WTC11 (cell line): ENCODE data around the gene JMJD7. TPM values are rescaled to one million over a fixed set of nuclear protein-coding genes. Genes with fewer than 3 reads are reported as not detected.

ENCODE experiments used
- ATAC-seq: fragments of 200-7000 bp; cut with Tn5 transposase; 2 replicates; pipeline ENCODE4 v1.10.0; 2021; ENCODE audit warnings: mild to moderate bottlenecking, moderate library complexity
- CTCF ChIA-PET: fragments of 300-600 bp; sonication (Branson Sonifier 250); formaldehyde crosslinking; loops from one replicate; lab custom pipeline; 2021; ENCODE audit warnings: antibody characterized with exemption; lab: Charles Lee
- POLR2A ChIA-PET: fragments of 350-600 bp; sonication (Branson Sonifier 250); formaldehyde crosslinking; loops from one replicate; lab custom pipeline; 2021; ENCODE audit warnings: antibody characterized with exemption; lab: Charles Lee
- DNase-seq: peaks from one replicate; pipeline ENCODE4 v3.0.0; 2021; ENCODE audit warnings: low spot score
- H3K27ac Mint-ChIP-seq: 2 replicates; pipeline ENCODE4 v1.8.0; 2021; ENCODE audit warnings: mixed read lengths
- H3K27me3 Mint-ChIP-seq: 2 replicates; pipeline ENCODE4 v1.8.0; 2021; ENCODE audit warnings: low read depth, mild to moderate bottlenecking, moderate library complexity, mixed read lengths
- H3K36me3 Mint-ChIP-seq: 2 replicates; pipeline ENCODE4 v1.8.0; 2021; ENCODE audit warnings: mixed read lengths
- H3K4me1 Mint-ChIP-seq: 2 replicates; pipeline ENCODE4 v1.8.0; 2022; ENCODE audit warnings: mixed read lengths
- H3K4me3 Mint-ChIP-seq: 2 replicates; pipeline ENCODE4 v1.8.0; 2021; ENCODE audit warnings: mild to moderate bottlenecking, moderate library complexity, mixed read lengths
- H3K9me3 Mint-ChIP-seq: 2 replicates; pipeline ENCODE4 v1.8.0; 2021; ENCODE audit warnings: mixed read lengths
- CREB1 ChIP-seq: sonication (generic); formaldehyde crosslinking; IDR thresholded peaks from 2 replicates; pipeline ENCODE4 v1.8.0; 2023; ENCODE audit warnings: mild to moderate bottlenecking, missing genetic modification reagents
- EMX1 ChIP-seq: fragments of 250-450 bp; sonication (Bioruptor Pico); IDR thresholded peaks from 2 replicates; pipeline ENCODE4 v1.8.0; 2021; ENCODE audit warnings: mild to moderate bottlenecking
- ESRRA ChIP-seq: sonication (generic); formaldehyde crosslinking; IDR thresholded peaks from 2 replicates; pipeline ENCODE4 v1.8.1; 2022; ENCODE audit warnings: mild to moderate bottlenecking, missing genetic modification reagents, borderline replicate concordance
- FOXK1 ChIP-seq: sonication (generic); formaldehyde crosslinking; IDR thresholded peaks from 2 replicates; pipeline ENCODE4 v1.8.0; 2022; ENCODE audit warnings: mild to moderate bottlenecking, moderate library complexity, missing genetic modification reagents
- GRHL2 ChIP-seq: fragments of 250-450 bp; sonication (Bioruptor Pico); IDR thresholded peaks from 2 replicates; pipeline ENCODE4 v1.8.0; 2022; ENCODE audit warnings: mild to moderate bottlenecking, moderate library complexity; ENCODE audit not compliant: insufficient replicate concordance, severe bottlenecking
- HMGA2 ChIP-seq: fragments of 250-450 bp; sonication (Bioruptor Pico); IDR thresholded peaks from 2 replicates; pipeline ENCODE4 v1.4.0; 2021; ENCODE audit warnings: mild to moderate bottlenecking, moderate library complexity
- NR1H2 ChIP-seq: sonication (generic); formaldehyde crosslinking; IDR thresholded peaks from 2 replicates; pipeline ENCODE4 v1.9.0; 2021; ENCODE audit warnings: mild to moderate bottlenecking, moderate library complexity, missing genetic modification reagents
- SMAD3 ChIP-seq: sonication (generic); formaldehyde crosslinking; IDR thresholded peaks from 2 replicates; pipeline ENCODE4 v1.8.0; 2022; ENCODE audit warnings: missing genetic modification reagents, mild to moderate bottlenecking, borderline replicate concordance
- TEAD1 ChIP-seq: sonication (generic); formaldehyde crosslinking; IDR thresholded peaks from 2 replicates; pipeline ENCODE4 v1.8.0; 2022; ENCODE audit warnings: mild to moderate bottlenecking, missing genetic modification reagents
- TEAD4 ChIP-seq: sonication (generic); formaldehyde crosslinking; IDR thresholded peaks from 2 replicates; pipeline ENCODE4 v1.8.0; 2022; ENCODE audit warnings: mild to moderate bottlenecking, missing genetic modification reagents
- TP53 ChIP-seq: sonication (generic); formaldehyde crosslinking; IDR thresholded peaks from 2 replicates; pipeline ENCODE4 v1.8.1; 2023; ENCODE audit warnings: mild to moderate bottlenecking, missing genetic modification reagents
- ZNF138 ChIP-seq: sonication (generic); formaldehyde crosslinking; conservative IDR thresholded peaks from 2 replicates; pipeline ENCODE4 v1.8.1; 2022; ENCODE audit warnings: mild to moderate bottlenecking, moderate library complexity, missing genetic modification reagents
- ZNF423 ChIP-seq: fragments of 250-450 bp; sonication (Bioruptor Pico); IDR thresholded peaks from 2 replicates; pipeline ENCODE4 v2.1.2; 2022; ENCODE audit warnings: mild to moderate bottlenecking, moderate library complexity
- total RNA-seq: library from RNA; stranded (reverse); gene quantifications from 3 replicates; pipeline ENCODE4 v1.2.3, GENCODE V29; 2021
- TF ChIP-seq, protein P1 (sequence below): sonication (generic); formaldehyde crosslinking; IDR thresholded peaks from 2 replicates; pipeline ENCODE4 v1.8.1; 2023; ENCODE audit warnings: mild to moderate bottlenecking, missing genetic modification reagents, moderate library complexity
- TF ChIP-seq, protein P2 (sequence below): sonication (generic); formaldehyde crosslinking; IDR thresholded peaks from 2 replicates; pipeline ENCODE4 v1.8.1; 2023; ENCODE audit warnings: mild to moderate bottlenecking, missing genetic modification reagents
- TF ChIP-seq, protein P3 (sequence below): sonication (generic); formaldehyde crosslinking; IDR thresholded peaks from 2 replicates; pipeline ENCODE4 v1.8.0; 2023; ENCODE audit warnings: missing genetic modification reagents
- TF ChIP-seq, protein P4 (sequence below): sonication (generic); formaldehyde crosslinking; IDR thresholded peaks from 2 replicates; pipeline ENCODE4 v1.8.1; 2023; ENCODE audit warnings: mild to moderate bottlenecking, missing genetic modification reagents, moderate library complexity

JMJD7 gene
- total RNA-seq, 1 experiment from 2014 or later: 19.9 TPM

DNA sequence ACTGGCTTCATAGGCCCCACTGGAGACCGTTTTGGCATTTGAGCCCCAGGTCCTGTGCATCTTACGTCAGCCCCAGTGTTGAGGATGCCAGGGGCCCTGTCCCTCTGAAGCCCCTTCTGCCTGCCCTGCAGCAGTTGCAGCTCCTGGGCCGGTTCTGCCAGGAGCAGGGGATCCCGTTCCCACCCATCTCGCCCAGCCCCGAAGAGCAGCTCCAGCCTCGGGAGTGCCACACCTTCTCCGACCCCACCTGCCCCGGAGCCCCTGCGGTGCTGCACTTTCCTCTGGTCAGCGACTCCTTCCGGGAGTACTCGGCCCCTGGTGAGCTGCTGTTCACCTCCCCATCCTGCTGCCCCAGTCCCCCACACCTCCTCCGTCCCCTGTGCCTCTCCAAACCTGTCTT, 19.3 kb downstream of the JMJD7 start (continued):
- TF ChIP-seq TEAD1 (CRISPR knock-in tag): no peak

DNA sequence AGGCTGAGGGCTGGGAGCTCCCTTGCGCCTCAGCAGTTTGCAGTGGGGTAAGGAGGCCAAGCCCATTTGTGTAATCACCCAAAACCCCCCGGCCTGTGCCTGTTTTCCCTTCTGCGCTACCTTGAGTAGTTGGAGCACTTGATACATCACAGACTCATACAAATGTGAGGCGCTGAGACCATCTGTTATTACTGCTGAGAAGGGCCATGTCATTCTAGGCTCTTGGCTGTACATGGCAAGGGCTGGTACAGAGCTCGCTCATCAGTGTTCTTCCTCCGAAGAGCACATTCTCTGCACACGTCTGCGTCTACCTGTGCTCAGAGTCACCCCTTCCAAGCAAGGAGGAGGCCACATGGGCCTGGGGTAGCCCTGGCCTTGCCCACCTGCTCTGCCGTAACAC, 20.1 kb downstream of the JMJD7 start:
- CTCF ChIA-PET: interaction anchor here (2.1 to 2.5 kb wide), 2 partner anchors 10 to 57 kb away, joined by 8 read pairs; no protein-coding TSS in a partner anchor
- H3K4me1 Mint-ChIP-seq: no peaks in the 10 kb centered on the region
- ATAC-seq (no peak), DNase-seq (no peak)
- TF ChIP-seq TP53 (CRISPR knock-in tag): no peak
- TF ChIP-seq FOXK1 (CRISPR knock-in tag): no peak
- TF ChIP-seq ZNF423 (CRISPR knock-in tag): no peak
- TF ChIP-seq, protein P1, sequence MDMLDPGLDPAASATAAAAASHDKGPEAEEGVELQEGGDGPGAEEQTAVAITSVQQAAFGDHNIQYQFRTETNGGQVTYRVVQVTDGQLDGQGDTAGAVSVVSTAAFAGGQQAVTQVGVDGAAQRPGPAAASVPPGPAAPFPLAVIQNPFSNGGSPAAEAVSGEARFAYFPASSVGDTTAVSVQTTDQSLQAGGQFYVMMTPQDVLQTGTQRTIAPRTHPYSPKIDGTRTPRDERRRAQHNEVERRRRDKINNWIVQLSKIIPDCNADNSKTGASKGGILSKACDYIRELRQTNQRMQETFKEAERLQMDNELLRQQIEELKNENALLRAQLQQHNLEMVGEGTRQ (CRISPR knock-in tag): no peak
- no peak overlapping the region for H3K27ac Mint-ChIP-seq
- no peak overlapping the region for H3K4me3 Mint-ChIP-seq
- H3K36me3 Mint-ChIP-seq: peaks cover 10% of the 10 kb centered on the region
- no peaks in the 10 kb centered on the region for H3K9me3 Mint-ChIP-seq
- POLR2A ChIA-PET: no interaction called here
- no peaks in the 10 kb centered on the region for H3K27me3 Mint-ChIP-seq

DNA sequence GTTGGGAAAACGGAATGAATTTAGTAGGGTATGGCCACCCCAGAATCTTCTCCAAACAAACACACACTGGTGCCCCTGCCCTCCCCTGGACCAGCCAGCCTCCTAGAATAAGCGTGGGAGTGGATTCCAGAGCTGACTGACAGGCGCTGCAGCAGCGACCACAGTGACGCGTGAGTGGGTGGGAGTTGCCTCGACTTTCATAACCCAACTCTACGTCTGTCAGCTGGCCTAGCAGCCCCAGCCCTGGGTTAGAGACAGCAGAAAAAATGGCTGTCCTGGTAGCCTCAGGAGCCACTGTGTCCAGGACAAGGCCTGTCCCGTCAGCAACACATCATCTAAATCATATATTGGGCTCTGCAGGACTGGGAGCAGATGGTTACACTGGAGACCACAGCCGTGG, 20.7 kb downstream of the JMJD7 start:
- ATAC-seq (no peak), DNase-seq (no peak)
- H3K27me3 Mint-ChIP-seq: no peaks in the 10 kb centered on the region
- peaks cover 10% of the 10 kb centered on the region for H3K36me3 Mint-ChIP-seq
- ChIA-PET CTCF (interaction anchor here (2.1 to 2.5 kb wide), 2 partner anchors 10 to 56 kb away, joined by 8 read pairs; no protein-coding TSS in a partner anchor), POLR2A (no interaction called here)
- no peak for TF ChIP-seq CREB1 (CRISPR knock-in tag)
- TF ChIP-seq GRHL2 (CRISPR knock-in tag): no peak
- no peak for TF ChIP-seq ZNF138 (CRISPR knock-in tag)
- TF ChIP-seq TEAD4 (CRISPR knock-in tag): no peak
- TF ChIP-seq ESRRA (CRISPR knock-in tag): no peak
- TF ChIP-seq, protein P2, sequence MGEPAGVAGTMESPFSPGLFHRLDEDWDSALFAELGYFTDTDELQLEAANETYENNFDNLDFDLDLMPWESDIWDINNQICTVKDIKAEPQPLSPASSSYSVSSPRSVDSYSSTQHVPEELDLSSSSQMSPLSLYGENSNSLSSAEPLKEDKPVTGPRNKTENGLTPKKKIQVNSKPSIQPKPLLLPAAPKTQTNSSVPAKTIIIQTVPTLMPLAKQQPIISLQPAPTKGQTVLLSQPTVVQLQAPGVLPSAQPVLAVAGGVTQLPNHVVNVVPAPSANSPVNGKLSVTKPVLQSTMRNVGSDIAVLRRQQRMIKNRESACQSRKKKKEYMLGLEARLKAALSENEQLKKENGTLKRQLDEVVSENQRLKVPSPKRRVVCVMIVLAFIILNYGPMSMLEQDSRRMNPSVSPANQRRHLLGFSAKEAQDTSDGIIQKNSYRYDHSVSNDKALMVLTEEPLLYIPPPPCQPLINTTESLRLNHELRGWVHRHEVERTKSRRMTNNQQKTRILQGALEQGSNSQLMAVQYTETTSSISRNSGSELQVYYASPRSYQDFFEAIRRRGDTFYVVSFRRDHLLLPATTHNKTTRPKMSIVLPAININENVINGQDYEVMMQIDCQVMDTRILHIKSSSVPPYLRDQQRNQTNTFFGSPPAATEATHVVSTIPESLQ (CRISPR knock-in tag): no peak
- TF ChIP-seq, protein P3, sequence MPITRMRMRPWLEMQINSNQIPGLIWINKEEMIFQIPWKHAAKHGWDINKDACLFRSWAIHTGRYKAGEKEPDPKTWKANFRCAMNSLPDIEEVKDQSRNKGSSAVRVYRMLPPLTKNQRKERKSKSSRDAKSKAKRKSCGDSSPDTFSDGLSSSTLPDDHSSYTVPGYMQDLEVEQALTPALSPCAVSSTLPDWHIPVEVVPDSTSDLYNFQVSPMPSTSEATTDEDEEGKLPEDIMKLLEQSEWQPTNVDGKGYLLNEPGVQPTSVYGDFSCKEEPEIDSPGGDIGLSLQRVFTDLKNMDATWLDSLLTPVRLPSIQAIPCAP (CRISPR knock-in tag): no peak
- no peak for TF ChIP-seq NR1H2 (CRISPR knock-in tag)
- TF ChIP-seq EMX1 (CRISPR knock-in tag): no peak
- H3K27ac Mint-ChIP-seq: peak overlapping the region; percentile 68; the same call in 1 of the 2 replicates
- no peak overlapping the region for H3K4me3 Mint-ChIP-seq
- no peaks in the 10 kb centered on the region for H3K4me1 Mint-ChIP-seq
- no peaks in the 10 kb centered on the region for H3K9me3 Mint-ChIP-seq

DNA sequence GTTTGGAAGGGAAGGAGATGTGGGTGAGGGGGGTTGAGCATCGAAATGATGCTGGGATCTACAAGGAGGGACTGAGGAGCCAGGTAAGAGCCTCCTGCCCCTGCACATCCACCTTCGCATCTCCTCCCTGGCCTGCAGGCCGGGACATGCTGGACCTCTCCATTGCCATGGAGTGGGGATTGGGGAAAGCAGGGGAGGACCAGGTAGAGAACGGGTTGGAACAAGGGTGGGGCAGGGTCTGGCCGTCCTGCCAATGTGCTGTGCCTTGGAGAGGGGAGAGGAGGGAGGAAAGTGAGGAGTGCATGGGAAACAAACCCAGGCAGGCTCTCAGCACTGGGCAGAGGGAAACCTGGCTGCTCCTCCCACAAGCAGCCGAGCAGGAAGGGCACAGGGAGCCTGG, 21.3 kb downstream of the JMJD7 start:
- no peak overlapping the region for H3K4me3 Mint-ChIP-seq
- DNase-seq: no peak
- ChIA-PET CTCF (interaction anchor here (0.5 to 4.4 kb wide), 2 partner anchors 56 to 197 kb away, joined by 3 to 37 read pairs; no protein-coding TSS in a partner anchor), POLR2A (no interaction called here)
- TF ChIP-seq SMAD3 (CRISPR knock-in tag) (no peak), HMGA2 (CRISPR knock-in tag) (no peak)
- TF ChIP-seq, protein P4, sequence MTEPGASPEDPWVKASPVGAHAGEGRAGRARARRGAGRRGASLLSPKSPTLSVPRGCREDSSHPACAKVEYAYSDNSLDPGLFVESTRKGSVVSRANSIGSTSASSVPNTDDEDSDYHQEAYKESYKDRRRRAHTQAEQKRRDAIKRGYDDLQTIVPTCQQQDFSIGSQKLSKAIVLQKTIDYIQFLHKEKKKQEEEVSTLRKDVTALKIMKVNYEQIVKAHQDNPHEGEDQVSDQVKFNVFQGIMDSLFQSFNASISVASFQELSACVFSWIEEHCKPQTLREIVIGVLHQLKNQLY (CRISPR knock-in tag): no peak
- no peak for ATAC-seq
- no peaks in the 10 kb centered on the region for H3K27me3 Mint-ChIP-seq
- no peaks in the 10 kb centered on the region for H3K9me3 Mint-ChIP-seq
- peaks cover 10% of the 10 kb centered on the region for H3K36me3 Mint-ChIP-seq
- H3K4me1 Mint-ChIP-seq: no peaks in the 10 kb centered on the region
- H3K27ac Mint-ChIP-seq: no peak overlapping the region
